HG03558 (cell line): ENCODE data around the gene GNAT3.

Experiments
- ATAC-seq: cut with Tn5 transposase; IDR thresholded peaks from one replicate; pipeline ENCODE4 v1.9.1; 2021; ENCODE audit warnings: moderate number of reproducible peaks; ENCODE audit not compliant: unreplicated experiment; ENCODE audit errors: extremely low read depth

Gene GNAT3

DNA sequence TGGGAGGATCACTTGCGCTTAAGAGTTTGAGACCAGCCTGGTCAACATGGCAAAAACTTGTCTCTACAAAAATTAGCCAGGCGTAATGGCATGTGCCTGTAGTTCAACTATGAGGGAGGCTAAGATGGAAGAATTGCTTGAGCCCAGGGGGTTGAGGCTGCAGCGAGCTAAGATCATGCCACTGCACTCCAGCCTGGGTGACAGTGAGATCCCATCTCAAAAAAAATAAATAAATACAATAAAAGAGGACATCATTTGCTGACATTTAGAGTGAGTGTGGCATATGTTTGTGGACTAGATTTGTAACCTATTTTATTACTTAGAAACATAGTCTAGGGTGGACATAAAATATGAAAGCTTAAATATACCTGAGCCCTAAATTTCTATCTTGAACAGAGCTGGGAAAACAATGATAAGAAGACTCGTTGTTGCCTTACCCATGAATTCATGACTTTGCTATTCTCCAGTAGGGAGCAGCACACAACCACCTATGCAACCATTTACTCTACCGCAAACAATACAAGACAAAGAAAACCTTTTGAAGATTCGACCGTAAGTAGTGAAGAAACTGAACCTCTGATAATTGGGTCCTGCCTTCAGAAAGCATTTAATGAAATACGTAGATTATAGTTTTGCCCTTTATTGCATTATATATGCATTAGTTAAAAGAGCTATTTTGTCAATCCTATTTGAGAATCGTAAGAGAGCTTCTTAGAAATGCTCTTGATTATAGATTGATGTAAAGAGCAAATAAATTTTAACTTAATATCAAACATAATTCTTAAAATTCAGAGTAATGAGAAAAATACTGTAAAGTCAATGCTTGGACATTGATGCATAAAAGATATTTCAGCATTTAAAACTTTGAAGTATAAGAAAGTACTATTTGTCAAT lies 83.5 kb downstream of the GNAT3 start:
- ATAC-seq = no peak

DNA sequence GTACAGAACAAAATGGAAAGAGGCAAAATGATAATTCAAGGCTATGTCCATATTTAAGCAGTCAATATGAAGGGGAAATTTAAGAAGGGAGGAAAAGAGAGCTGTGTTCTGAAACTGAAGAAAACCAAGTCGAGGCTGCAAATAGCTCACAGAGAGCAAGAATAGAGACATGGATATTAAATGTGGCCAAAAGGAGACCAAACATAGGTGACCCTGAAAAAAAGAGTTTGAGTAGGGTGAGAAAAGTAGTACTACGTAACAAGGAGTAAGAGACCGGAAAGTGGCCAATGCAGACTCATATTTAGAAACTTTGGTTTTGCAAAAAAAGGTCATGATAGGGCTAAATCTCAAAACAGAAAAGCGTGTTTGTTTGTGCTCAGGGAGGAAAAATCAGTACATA lies 84.6 kb downstream of the GNAT3 start:
- no peak for ATAC-seq

DNA sequence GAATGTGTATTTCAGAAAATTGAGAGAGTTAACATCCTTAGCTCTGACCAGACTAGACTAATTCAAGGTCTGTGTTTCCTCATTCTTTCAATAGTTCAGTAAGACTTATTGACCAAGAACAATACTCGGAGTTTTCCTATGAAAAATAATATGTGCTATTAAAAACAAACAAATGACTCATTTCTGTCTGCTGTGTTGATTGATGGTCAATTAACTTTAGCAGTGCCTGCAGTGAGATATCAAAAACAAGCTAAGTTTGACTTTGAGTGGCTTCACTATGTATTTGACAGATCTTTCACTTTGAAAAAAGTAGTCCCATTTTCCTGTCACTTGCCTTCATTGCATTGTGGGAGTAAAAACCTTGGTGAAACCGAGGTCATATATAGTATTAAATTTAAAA lies 91.0 kb downstream of the GNAT3 start:
- ATAC-seq = no peak

GRCh38 chr7:80417211-80417793 lies 94.6 kb downstream of the GNAT3 start:
- no peak for ATAC-seq

- ATAC-seq = no peak
Measured at GRCh38 chr7:80415522-80415921, 96.3 kb downstream of the GNAT3 start.

- no peak for ATAC-seq
Measured at GRCh38 chr7:80415114-80415513, 96.8 kb downstream of the GNAT3 start.

GRCh38 chr7:80414331-80414730 lies 97.5 kb downstream of the GNAT3 start:
- no peak for ATAC-seq

DNA sequence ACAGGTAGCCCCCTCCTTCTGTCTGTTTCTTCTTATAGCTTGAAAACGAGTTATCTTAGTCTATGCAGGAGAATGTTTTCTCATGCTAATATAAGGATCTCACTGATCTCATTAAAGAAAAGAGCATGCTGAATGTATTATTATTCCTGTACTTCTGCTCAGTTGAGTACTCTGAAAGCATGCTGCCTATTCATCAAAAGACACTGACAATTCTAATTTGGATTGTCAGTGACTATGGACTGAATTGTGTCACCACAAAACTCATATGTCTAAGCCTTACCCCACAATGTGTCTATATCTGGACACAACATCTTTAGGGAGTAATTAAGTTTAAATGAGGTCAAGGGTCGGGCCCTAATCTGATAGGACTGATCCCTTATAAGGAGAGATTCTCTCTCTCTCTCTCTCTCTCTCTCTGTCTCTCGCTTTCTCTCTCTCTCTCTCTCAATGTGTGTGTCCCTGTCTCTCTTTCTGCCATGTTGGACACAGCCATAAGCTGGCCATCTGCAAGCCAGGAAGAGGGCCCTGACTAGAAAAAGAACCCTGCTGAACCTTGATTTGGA lies 98.4 kb downstream of the GNAT3 start:
- no peak for ATAC-seq

GRCh38 chr7:80412842-80413241 lies 99.0 kb downstream of the GNAT3 start:
- no peak for ATAC-seq

- no peak for ATAC-seq
Measured at GRCh38 chr7:80411621-80412020, 100.2 kb downstream of the GNAT3 start.

DNA sequence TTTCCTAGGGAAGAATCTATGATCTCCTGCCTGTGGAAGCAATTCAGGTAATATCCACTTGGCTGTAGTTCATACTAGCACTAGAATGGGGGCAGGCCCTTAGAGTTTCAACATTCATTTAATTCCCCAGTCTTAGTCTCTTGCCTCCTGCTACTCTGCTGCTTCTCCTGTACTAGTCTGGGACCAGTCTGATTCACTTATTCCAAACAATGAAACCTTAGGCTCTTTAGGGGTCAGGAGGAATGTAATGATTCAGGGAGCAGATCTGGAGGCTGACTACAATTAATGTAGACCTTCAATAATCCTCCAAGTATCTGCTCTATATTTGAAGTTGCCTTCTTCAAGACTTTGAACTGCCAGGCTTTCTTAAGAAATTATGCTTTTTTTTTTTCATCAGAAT lies 101.8 kb downstream of the GNAT3 start:
- no peak for ATAC-seq
